Activated gamma-delta T cell treated with anti-CD3 and anti-CD28 coated beads, Interleukin-2, amount 50 U/mL, for 16 hours (primary cell): ENCODE measurements around the gene CCDC157.

Experiments used
- DNase-seq: peaks from one replicate; pipeline ENCODE4 v3.0.0-alpha.2; 2020; ENCODE audit warnings: low read depth

CCDC157 gene

GRCh38 chr22:30356449-30357235, at the start of gene CCDC157, which contains the start of gene SF3A1:
Gene CCDC157, plus strand, starts transcription at chr22:30357007. Its CDS starts 8,994 bp downstream, at chr22:30366001.
Gene SF3A1, minus strand, starts transcription at chr22:30356894. Its CDS starts 102 bp downstream, at chr22:30356792.
- peak; percentile 78 for DNase-seq

- no peak for DNase-seq
Measured at GRCh38 chr22:30307041-30307574, 49.7 kb upstream of the CCDC157 start.

- DNase-seq = no peak
Measured at GRCh38 chr22:30308093-30308492, 48.7 kb upstream of the CCDC157 start.

GRCh38 chr22:30308518-30309230, 48.1 kb upstream of the CCDC157 start:
- DNase-seq = no peak

- DNase-seq = no peak
Measured at GRCh38 chr22:30309951-30310741, 46.7 kb upstream of the CCDC157 start.

DNA sequence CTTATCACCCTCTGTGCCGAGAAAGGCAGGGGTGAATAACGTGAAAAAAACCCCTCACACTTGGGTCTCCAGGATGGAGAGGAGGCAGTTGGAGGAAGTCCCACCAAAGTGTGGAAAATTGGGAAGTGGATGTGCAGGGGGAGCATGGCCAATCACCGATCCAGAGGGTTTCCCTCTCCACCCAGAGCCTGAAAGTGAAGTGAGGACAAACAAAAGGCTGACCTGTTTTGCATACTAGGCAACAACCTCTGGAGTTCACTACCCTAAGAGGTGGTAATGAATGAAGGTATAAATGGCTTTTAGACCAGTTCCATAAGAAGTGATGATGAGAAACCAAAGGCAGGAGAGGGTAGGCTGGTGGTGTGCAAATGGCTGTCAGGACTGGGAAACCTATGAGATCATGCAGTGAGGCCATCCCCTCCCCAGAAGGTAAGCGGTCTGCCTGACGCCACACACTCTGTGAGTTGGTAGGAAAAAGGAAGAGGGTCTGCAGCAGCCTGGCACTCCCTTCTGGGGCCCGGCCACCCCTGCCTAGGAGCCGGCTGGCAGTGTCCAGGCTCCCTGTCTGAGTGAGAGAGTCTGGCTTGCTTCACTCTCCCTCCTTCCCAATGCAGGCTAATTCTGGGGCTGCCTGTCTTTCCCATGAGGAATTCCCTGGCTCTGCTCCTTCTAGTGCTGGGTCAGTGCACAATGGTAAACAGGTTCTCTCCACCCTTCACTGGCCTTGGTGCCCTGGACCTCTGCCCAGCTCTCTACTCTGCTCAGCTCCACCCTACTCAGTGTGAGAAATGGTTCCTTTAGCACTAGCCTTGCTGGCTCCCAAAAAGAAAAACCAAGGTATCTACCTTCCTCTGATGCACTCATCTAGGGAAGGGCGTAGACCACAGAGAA, 45.7 kb upstream of the CCDC157 start:
- DNase-seq = no peak

- DNase-seq = no peak
Measured at GRCh38 chr22:30312053-30312452, 44.8 kb upstream of the CCDC157 start.

GRCh38 chr22:30313527-30314363, 43.1 kb upstream of the CCDC157 start:
- no peak for DNase-seq

DNA sequence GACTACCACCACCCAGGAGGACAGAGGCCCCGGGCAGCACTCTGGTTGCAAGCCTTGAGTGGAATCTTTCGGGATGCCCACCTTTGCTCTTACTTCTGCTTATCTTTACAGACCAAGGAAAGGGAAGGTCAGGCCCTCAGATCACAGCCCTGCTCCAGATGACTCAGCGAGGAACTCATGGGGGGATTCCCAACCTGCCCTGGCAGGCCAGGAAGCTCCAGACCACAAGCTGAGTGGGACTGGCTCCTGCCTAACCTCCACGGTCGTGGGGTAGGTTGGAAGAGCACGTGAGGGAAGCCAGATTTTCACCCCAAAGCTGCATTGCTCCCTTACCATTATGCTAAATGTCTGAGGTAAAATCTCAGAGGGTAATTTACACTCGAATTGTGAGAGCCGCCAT, 41.9 kb upstream of the CCDC157 start:
- DNase-seq = no peak

- DNase-seq = no peak
Measured at GRCh38 chr22:30315962-30316576, 40.7 kb upstream of the CCDC157 start.

- no peak for DNase-seq
Measured at GRCh38 chr22:30317778-30318177, 39.0 kb upstream of the CCDC157 start.

DNA sequence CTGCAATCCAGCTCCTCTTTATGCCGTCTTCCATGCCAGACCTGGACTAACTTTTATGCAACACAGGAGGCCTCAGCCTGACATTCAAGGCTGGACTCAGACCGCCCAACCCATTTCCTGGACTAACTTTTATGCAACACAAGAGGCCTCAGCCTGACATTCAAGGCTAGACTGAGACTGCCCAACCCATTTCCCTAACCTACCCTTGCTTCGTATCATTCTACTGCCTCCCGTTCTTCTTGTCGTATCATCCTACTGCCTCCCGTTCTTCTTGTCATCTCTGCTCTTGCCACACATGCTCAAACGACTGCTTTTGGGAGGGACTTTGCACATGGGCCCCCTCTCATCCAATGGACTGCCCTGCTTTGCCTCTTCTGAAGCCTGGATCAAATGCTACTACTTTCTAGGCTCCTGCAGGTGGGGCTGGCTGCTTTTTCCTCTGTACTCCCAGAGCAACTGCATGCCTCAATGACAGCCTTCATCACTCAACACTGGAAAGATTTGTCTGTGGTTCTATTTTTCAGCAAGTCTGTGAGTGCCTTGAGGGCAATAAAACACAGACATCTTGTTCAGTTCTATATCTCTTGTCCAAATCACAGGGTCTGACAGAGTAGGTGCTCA, 37.9 kb upstream of the CCDC157 start:
- no peak for DNase-seq

DNA sequence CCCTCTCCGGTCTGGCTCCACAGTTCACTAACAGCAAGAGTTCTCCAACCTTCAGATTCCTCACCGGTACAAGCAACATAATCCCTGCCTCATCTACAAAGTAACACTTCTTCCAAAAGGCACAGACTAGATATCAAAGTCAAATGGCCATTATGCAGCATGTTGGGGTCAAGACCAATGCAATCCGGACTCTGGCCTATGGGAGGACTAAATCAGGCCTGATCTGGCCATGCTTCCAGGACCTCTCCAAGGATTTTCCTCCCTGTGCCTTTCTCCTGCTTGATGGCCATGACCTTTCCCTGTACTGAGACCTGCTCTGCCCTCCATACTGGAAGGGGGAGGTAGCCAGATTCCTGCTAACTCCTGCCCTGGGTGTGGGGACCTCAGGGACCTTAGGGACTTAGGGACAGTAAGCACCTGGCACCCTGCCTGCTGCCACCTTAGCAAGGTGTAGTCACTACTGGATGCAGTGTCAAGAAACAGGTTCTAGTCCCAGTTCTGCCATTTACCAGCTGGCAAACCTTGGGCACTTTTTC, 36.7 kb upstream of the CCDC157 start:
- DNase-seq = no peak

- no peak for DNase-seq
Measured at GRCh38 chr22:30321461-30321860, 35.3 kb upstream of the CCDC157 start.

DNA sequence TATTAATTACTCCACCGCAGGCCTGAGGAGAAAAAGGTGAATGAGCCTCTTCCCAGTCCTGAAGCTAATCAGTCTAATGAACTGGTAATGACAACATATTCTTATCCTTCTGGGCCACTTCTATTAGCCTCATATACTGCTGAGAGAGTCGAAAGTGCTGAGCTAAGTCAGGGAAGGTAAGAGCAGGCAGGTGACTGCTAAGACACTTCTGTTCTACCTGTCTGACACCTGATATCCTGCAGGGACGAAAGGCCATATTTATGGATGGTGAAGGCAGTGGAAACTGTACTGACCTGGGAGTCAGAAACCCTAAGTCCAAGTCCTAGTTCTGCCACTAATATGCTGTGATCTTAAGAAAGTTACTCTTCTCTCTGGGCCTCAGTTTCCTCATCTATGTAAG, 33.6 kb upstream of the CCDC157 start:
- no peak for DNase-seq

DNA sequence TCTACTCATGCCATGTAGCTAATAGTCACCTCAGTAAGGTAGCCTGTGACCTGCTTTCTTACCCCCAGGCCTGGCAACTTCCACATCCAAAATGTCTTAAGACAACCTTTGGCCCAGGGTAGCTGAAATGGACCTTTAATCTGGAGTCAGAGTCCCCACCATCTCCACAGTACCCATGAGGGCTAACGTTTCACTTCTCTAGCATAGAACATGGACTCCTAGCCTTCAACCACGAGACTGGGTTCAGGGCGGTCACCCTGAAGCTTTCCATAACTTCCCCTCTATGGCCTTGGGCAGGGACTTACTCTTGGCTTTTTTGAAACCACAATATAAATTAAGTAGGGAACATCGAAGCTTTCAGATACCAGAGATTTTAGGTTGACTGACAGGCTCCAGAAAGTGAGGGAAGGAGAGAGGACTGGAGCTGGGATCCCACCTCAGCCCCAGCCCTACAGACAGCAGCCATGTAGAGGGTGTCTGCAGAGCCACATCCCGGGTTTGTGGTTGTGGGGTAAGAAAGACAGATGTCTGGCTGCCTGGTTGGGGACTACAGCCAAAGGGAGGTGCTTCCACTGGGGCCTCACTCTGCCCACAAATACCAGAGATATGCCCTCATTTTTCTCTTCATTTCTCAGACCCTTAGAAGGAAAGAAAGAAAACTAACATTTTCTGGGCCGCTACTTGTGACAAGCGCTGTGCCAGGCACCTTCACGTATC, 32.6 kb upstream of the CCDC157 start:
- DNase-seq = no peak

GRCh38 chr22:30325065-30325720, 31.6 kb upstream of the CCDC157 start:
- no peak for DNase-seq

DNA sequence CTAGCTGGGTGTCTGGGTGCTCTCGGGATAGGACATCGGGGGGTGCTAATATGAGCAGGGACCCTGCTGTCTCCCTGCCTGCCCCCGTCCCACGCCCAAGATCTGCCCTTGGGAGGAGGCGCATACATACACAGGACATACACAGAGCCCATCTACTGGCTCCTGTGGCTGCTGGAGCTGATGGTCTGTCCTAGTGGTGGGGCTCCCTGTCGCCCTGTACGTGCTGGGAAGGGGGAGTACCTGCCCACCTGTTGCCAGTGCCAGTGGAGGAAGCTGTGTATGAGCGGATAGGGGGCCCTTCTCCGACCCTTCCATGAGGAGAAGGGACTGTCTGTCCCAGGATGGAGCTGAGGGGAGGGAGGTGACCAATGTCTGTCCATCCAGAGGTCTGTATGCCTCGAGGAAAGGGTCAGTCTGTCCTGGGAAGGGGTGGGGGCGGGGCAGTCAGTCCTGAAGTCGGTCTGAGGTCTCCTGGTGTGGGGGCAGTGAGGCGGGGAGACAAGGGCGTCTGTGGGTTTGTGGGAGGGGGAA, 31.0 kb upstream of the CCDC157 start:
- no peak for DNase-seq
